ENCODE data around the gene C6orf89.

DNA sequence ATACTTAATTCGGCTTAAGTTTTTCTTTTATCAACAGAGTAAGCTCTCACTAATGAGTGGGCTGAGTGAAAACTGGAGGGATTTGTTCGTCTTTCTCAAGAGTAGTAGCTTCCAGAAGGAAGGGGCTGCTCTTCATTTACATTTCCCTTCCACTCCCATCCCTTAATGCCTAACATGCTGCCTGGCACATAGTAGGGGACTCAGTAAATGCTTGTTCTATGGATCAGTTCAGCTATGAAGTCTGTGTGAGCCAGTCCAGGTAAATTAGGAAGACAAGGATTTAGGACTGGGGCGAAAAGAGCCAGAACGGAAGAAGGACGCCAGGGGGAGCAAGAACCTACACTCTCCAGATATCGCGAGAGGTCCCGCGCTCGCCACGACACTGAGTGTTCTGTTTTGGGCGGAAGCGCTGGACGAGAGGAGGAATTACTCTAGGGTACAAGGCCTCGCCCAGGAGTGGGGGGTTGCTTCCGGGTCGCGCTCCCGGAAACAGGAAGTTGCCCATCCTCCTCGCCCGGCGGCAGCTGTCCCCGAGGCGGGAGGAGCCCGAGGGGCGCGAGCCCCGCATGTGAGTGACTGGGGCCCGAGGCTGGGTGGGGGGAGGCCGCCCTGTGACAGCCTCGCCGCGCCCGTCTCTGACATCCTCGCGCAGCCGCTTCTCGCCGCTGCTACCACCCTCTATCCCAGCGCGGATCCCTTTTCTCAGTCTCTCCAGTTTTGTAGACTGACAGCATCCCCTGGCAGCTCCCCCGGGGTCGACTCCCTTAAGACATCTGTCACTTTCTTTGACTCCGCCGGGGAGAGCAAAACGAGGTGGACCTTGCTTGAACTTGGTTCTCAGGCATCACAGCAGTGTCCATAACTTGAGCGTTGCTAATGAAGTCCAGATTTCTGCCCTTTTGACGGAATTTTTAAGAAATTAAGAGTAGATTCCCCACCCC, at the start of gene C6orf89:
- no peak for TF ChIP-seq EZH2 (IDR thresholded peaks at IDR 0.05)
- TF ChIP-seq POLR2AphosphoS5 (IDR thresholded peaks at IDR 0.05; ENCODE audit: borderline replicate concordance, low read depth, low read length) = peak; percentile 70
- peak; percentile 1 for TF ChIP-seq FOXP2 (optimal IDR thresholded peaks at IDR 0.05; ENCODE audit: control extremely low read depth, extremely low read length, insufficient read depth)

Data from SK-N-MC (cell line).